GM12878 (cell line): Measurements from ENCODE around the gene FKBP4. TPM values are rescaled to one million over a fixed set of nuclear protein-coding genes. Genes with fewer than 3 reads are reported as not detected.

Experiments used
- CBFB ChIP-seq: IDR thresholded peaks from 2 replicates; pipeline ENCODE4 v1.6.1; 2016; ENCODE audit warnings: antibody characterized with exemption, low read depth
- ETV6 ChIP-seq, 2 experiments: fragments of 450-650 bp in 1 of 2; IDR thresholded peaks in 1 of 2; conservative IDR thresholded peaks in 1 of 2; 2 replicates each; pipeline ENCODE4 v1.6.1; 2014; ENCODE audit warnings: antibody characterized with exemption in 1 of 2, borderline replicate concordance in 1 of 2, low read depth in 1 of 2, mild to moderate bottlenecking in 1 of 2, moderate library complexity in 1 of 2
- NFXL1 ChIP-seq: fragments of 450-650 bp; IDR thresholded peaks from 2 replicates; pipeline ENCODE4 v1.6.1; 2017; ENCODE audit warnings: antibody characterized with exemption, mild to moderate bottlenecking, borderline replicate concordance
- polyA plus RNA-seq, 11 experiments: library from polyadenylated mRNA; depleted of rRNA in 4 of 11; unstranded in 6 of 11; stranded (reverse) in 5 of 11; fragments of >200 nt; fragmentation: Nextera tagmentation in 4 of 11; fragmentation: Illumina TruSeq in 1 of 11; extraction: Ambion mirVana in 4 of 11; extraction: Trizol in 1 of 11; gene quantifications; 1 replicate in 1 of 11; 2 replicates in 10 of 11; pipeline versions ENCODE4 v1.2.1 to v1.2.3, GENCODE V29; 2011 to 2016; ENCODE audit warnings: inconsistent platforms in 2 of 11, missing spikeins in 2 of 11, low read depth in 1 of 11
- total RNA-seq, 4 experiments: library from RNA; depleted of rRNA in 3 of 4; stranded (reverse); fragments of >200 nt in 3 of 4; fragmentation: Illumina TruSeq in 1 of 4; extraction: Trizol in 1 of 4; gene quantifications; 2 replicates each; pipeline versions ENCODE4 v1.2.1 to v1.2.3, GENCODE V29; 2013 to 2021
- TF ChIP-seq, protein P1 (sequence below): fragments of 450-650 bp; IDR thresholded peaks from 2 replicates; pipeline ENCODE4 v1.6.1; 2016; ENCODE audit warnings: mild to moderate bottlenecking, moderate library complexity, borderline replicate concordance
- TF ChIP-seq, protein P2 (sequence below): fragments of 450-650 bp; IDR thresholded peaks from 2 replicates; pipeline ENCODE4 v1.6.1; 2017; ENCODE audit warnings: mild to moderate bottlenecking, moderate library complexity

FKBP4 gene
- total and polyA plus RNA-seq, 10 of the 15 experiments (the other 5 are each of a cell fraction or from before 2014, with no cell fraction given), result 8.9 to 90.0 (median 45.4) TPM

DNA sequence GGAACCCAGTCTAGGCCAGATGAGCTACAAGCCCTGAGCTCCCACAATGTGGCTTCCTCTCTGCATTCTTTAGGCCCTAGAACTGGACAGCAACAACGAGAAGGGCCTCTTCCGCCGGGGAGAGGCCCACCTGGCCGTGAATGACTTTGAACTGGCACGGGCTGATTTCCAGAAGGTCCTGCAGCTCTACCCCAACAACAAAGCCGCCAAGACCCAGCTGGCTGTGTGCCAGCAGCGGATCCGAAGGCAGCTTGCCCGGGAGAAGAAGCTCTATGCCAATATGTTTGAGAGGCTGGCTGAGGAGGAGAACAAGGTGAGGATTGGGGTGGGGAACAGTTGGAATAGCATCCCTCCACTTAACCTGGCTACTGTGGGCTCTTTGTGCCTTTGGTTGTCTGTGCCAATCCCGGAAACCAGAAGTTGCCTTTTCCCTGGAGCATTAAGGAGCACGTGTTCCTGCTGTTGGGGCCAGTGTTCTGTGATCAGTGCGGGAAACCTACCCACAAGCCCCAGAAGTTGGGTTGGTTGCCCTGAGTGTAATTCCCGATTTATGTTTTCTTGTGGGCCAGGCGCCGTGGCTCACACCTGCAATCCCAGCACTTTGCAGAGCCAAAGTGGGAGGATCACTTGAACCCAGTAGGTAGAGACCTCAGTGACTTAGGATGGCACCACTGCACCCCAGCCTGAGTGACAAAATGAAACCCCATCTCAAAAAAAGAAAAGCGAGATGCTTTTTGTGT, 6.4 kb downstream of the FKBP4 start (continued):
- TF ChIP-seq, protein P1, sequence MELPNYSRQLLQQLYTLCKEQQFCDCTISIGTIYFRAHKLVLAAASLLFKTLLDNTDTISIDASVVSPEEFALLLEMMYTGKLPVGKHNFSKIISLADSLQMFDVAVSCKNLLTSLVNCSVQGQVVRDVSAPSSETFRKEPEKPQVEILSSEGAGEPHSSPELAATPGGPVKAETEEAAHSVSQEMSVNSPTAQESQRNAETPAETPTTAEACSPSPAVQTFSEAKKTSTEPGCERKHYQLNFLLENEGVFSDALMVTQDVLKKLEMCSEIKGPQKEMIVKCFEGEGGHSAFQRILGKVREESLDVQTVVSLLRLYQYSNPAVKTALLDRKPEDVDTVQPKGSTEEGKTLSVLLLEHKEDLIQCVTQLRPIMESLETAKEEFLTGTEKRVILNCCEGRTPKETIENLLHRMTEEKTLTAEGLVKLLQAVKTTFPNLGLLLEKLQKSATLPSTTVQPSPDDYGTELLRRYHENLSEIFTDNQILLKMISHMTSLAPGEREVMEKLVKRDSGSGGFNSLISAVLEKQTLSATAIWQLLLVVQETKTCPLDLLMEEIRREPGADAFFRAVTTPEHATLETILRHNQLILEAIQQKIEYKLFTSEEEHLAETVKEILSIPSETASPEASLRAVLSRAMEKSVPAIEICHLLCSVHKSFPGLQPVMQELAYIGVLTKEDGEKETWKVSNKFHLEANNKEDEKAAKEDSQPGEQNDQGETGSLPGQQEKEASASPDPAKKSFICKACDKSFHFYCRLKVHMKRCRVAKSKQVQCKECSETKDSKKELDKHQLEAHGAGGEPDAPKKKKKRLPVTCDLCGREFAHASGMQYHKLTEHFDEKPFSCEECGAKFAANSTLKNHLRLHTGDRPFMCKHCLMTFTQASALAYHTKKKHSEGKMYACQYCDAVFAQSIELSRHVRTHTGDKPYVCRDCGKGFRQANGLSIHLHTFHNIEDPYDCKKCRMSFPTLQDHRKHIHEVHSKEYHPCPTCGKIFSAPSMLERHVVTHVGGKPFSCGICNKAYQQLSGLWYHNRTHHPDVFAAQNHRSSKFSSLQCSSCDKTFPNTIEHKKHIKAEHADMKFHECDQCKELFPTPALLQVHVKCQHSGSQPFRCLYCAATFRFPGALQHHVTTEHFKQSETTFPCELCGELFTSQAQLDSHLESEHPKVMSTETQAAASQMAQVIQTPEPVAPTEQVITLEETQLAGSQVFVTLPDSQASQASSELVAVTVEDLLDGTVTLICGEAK, result no peak
- TF ChIP-seq, protein P2, sequence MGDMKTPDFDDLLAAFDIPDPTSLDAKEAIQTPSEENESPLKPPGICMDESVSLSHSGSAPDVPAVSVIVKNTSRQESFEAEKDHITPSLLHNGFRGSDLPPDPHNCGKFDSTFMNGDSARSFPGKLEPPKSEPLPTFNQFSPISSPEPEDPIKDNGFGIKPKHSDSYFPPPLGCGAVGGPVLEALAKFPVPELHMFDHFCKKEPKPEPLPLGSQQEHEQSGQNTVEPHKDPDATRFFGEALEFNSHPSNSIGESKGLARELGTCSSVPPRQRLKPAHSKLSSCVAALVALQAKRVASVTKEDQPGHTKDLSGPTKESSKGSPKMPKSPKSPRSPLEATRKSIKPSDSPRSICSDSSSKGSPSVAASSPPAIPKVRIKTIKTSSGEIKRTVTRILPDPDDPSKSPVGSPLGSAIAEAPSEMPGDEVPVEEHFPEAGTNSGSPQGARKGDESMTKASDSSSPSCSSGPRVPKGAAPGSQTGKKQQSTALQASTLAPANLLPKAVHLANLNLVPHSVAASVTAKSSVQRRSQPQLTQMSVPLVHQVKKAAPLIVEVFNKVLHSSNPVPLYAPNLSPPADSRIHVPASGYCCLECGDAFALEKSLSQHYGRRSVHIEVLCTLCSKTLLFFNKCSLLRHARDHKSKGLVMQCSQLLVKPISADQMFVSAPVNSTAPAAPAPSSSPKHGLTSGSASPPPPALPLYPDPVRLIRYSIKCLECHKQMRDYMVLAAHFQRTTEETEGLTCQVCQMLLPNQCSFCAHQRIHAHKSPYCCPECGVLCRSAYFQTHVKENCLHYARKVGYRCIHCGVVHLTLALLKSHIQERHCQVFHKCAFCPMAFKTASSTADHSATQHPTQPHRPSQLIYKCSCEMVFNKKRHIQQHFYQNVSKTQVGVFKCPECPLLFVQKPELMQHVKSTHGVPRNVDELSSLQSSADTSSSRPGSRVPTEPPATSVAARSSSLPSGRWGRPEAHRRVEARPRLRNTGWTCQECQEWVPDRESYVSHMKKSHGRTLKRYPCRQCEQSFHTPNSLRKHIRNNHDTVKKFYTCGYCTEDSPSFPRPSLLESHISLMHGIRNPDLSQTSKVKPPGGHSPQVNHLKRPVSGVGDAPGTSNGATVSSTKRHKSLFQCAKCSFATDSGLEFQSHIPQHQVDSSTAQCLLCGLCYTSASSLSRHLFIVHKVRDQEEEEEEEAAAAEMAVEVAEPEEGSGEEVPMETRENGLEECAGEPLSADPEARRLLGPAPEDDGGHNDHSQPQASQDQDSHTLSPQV, result no peak
- no peak for TF ChIP-seq ETV6 (conservative IDR thresholded peaks at IDR 0.05 in 1 of 2, IDR thresholded peaks at IDR 0.05 in 1 of 2; ENCODE audit: borderline replicate concordance in 1 of 2, low read depth in 1 of 2)
- no peak for TF ChIP-seq CBFB
- no peak for TF ChIP-seq NFXL1
